HG03432 (cell line): ENCODE results near the gene KRT81.
"Not testable (repeated sequence)": the region's sequence is repeated elsewhere in the genome, so short reads cannot be mapped to it uniquely, and the experiment has no call there.

Experiments used
- ATAC-seq: cut with Tn5 transposase; IDR thresholded peaks from one replicate; pipeline ENCODE4 v1.9.1; 2021; ENCODE audit warnings: mild to moderate bottlenecking, moderate library complexity; ENCODE audit not compliant: unreplicated experiment

The KRT81 gene

DNA sequence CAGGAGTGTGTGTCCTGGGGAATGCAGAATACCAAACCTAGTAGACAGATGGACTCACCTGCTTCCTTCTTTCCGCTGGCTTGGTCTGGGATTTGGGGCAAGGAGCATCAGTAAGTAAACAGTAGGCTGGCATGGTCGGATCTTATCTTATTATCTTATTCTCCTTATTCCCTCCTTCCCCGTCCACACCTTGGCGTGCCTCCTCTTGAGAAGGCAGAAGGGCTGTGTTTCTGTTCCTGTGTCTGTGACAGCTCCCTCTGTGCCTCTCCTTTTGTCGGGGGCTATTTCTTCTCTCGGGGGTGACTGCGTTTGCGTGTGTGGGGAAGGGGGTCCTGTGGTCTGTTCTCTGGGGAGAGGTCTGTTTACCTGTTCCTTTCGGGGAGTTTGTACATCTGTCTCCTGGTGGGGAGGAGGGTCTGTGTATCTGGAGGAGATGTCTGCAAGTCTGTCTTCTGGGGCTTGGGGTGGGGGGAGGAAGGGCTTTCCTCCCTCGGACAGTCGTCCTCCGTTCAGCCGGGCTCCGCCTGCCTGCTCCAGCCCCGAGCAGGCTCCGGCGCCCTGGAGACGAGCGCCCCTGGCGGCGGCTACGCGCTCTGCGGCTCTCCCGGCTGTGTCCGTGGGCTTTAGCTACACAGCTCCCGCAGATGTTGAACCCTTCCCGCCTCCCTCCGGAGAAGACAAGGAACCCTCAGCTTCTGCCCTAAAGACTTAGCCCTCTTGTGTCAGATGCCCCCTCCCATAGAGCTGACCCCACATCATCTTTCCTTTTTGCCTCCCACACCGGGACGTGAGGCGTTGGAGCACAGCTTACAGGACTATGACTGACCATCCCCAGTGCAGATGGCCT lies 12.5 kb downstream of the KRT81 start:
- peak; percentile 81 for ATAC-seq

DNA sequence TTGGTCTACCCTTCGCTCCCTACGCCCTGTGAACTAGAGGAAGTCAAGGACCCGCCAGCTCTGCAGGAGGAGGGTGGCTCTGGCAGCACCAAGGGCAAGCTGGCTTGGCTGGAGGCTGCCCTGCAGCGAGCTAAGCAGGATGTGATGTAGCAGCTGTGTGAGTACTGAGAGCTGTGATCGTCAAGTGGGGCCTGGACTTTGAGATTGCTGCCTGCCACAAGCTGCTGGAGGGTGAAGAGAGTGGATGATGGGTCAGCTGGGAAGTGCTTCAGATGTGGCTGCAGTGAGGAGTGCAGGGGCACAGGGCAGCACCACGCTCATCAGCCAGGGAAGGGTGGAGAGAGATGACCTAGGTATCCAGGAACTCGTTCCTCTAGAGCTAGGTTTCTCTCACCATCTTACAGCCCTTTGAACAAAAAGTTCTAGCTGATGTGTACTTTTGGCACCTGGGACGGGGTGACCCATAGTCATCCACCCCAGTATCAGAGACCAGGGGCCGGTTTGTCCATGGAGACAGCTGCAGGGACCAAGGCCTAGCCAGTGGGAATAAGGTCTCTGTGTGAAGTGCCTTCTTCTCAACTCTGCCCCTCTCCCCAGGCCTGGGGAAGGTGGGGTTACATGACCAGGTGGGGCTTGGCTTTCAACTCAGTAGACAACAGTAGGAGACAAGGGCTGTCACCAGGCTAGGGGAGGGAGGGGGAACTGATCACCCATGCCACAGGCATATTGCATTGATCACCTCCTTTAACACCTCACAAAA lies 13.7 kb downstream of the KRT81 start:
- ATAC-seq: no peak

DNA sequence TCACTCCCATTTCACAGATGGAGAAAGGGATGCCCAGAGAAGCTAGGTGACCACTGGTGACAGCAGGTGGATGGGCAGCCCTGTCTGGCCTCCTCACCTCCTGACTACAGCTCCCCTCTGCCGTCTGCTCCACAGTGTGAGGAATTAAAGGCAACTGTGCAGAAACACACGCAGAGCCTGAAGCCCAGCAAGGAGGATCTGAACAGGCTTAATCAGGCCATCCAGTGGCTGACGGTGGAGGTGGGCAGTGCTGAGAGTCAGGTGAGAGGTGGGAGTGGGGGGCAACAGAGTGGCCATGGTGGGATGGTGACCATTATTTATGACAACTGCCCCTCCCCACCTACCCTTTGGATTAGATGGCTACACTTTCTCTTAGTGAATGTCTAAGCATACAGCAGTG lies 15.6 kb downstream of the KRT81 start:
- no peak for ATAC-seq

DNA sequence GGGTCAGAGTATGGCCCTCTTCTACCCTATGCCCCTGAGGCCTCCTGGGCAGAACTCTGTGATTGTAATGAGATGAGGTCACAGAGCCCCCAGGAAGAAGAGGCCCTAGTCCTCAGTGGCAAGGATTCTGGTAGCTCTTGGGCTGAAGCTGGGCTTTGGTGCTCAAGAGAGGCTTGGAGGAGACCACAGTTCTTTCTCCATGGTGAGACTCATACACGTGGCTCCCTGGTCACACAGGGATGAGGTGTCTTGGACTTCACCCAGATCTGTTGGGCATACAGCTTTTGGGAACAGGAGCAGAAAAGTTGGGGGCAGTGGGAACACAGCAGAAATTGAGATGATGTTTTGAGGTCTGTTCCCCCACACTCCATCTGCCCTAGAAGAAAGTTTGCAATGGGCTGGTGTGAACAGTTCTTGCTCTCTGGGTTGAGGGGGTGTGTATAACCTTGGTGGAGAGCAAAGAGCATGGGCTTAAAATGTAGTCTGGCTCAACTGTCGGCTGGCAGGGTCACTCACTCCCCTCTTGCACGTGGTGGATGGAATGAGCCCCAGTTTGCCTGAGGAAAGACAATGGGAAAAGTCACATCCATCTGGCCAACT lies 16.7 kb downstream of the KRT81 start, which contains the start of gene KRT86:
KRT86 (plus strand) TSS at position 125 of the 600 bp plus-strand sequence. CDS start 27,272 bp downstream, outside the sequence.
- no peak for ATAC-seq

DNA sequence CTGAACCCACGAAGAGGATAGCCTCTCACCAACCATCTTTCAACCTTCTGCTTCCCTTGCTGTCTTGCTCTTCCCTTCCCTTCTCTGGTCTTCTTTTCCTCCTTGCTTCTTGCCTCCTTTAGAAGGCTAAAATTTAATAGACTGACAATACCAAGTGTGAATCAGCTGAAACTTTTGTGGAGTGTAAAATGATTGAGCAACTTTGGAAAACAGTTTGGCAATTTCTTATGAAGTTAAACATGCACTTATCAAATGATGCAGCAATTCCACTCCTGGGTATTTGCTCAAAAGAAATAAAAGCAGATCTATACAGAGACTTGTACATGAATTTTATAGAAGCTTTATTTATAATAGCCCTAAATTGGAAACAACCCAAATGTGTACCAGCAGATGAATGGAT lies 20.2 kb downstream of the KRT81 start:
- no peak for ATAC-seq

DNA sequence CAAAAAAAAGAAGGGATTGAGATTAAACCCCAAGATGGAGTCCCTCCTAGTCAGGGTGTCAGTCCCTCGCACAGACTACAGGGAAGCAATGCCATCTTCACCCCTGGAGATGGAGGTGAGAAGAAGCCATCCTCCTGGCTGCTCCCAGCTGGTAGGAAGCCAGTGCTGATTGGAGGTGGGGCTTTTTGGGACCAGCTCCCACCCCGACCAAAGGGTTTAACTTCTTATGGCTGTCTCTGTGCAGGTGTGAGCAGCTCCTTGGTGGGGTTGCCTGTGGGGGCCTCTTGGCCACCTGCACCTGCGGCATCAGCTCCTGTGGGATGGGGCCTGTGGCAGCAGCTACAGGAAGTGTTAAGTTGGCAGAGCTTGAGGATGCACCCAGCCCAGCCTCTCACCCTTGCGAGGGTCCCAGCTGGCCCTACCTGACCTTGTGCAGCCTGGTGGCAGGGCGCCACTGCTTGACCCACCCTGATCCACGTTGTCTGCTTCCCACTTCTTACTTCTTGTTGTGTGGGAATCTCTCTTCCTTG lies 20.7 kb downstream of the KRT81 start:
- no peak for ATAC-seq

DNA sequence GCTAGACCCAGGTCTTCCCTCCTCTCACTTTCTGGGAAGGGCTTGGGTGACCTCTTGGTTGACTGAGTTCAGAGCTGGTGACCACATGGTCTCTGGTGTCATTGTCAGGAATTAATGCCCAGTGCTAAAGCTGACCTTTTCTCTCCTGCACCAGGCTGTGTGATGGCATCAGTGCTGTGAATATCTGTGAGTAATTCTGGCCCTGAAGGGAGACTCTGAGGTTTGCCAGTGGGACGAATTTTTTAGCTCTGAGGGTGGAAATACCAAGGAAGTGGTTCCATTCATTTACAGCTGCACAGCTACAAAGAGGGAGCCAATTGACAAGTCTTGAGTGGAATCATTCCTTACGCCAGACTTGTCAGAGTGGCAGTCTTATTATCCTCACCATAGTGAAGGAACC lies 23.1 kb downstream of the KRT81 start:
- no peak for ATAC-seq

DNA sequence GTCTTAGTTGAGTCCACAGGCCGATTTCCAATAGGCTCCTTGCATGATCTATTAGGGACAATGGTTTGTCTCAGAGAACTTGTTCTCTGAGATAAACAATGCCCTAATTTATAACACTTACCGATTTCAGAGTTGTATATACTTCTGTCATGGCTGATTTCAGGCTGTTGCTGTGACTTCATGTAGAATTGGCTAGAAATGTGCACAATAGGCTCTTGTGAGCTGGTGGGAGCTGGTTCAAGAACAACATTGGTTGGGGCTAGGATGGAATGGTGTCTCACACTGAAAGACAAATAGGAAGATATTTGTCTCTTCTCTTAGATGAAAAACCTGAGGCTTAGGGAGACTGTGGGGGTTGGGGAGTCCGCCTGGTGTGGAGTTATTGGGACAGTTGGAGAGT lies 23.6 kb downstream of the KRT81 start:
- no peak for ATAC-seq

DNA sequence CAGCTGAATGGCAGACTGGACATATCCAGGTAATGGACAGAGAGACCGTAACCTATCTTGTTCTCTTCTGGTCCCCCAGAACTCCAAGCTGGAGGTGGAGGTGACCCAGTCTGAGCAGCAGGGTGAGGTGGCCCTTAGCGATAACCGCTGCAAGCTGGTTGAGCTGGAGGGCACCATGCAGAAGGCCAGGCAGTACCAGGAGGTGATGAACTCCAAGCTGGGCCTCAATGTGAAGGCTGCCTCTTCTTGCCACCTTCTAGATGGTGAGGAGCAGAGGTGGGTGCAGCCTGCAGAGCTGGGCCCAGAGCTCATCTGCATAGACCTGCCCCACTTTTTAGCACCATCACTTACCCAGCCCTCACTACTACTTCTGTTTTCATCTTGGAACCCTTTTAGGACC lies 24.1 kb downstream of the KRT81 start:
- ATAC-seq: no peak

DNA sequence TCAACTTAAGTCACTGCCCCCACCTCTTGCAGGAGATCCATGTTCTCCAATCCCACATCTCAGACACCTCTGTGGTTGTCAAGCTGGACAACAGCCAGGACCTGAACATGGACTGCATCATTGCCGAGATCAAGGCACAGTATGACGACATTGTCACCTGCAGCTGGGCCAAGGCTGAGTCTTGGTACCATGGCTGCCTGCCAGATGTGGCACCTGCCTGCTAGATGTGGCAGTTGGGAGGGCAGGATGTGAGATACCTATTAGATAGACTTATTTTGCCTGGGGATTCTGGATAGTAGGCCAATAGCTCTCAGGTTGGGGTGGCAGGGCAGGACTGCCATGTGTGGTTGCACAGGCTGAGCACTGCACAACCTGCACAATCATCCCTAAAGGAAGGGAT lies 24.8 kb downstream of the KRT81 start:
- no peak for ATAC-seq

DNA sequence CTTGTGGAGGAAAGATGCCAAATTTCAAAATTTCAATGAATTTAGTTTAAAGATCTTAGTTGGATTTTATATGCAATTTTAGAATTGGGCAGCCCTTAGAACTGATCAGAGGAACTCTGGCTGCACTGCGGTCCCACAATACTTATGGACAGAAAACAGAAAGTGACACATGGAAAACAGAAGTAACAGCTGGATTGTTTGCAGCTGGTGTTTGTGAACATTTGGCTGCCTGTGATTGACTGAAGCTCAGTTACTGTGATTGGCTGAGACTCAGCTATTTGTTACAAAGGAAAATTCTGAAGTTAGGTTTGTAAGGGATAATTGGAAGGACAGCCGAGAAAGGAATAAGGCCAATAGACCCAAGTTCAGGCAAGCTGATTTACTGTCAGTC lies 26.9 kb downstream of the KRT81 start:
- ATAC-seq: no peak

DNA sequence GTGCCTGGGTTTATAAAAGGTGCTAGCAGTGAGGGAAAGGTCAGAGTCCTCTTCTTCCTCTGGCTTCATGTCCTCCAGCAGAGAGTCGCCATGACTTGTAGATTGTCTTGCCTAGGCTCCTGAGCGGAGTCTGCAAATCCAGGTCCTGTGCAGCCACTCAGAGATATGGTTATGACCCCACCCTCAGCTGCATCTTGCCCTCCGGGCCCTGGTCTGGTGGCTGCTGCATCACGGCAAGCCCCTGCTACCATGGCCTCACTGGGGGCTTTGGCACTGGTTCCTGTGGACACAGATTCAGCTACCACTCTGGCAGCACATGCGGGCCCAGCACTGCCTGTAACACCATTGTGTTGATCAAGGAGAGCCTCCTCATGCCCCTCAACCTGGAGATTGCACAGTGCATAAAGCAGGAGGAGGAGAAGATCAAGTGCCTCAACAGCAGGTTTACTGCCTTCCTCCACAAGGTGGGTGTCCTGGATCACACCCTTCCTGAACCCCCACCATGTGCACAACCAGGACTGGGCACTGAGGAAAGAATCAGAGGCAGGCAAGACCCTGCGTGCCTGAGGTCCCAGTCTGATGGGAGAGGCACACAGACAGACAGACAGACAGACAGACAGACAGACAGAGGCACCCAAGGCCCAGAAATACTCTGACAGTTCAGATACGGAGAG lies 27.4 kb downstream of the KRT81 start:
- ATAC-seq: no peak

DNA sequence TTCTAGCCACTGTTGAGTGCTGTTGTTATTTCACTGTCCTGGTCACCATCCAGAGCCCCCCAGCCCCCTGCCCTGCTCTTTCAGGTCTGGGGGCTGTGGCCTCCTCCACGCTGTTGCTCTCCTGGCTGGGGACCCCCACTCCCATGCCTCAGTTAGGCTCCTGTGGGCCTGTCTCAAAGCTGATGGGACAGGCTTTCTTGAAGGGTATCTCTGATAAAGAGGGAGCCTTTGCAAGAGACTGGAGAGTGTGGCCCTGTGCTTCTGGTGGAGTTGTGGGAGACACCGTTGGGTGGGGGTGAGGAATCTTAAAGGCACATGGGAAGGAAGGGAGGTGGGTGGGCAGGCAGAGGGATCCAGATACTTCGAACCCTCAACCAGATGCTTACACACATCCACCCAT lies 29.0 kb downstream of the KRT81 start:
- ATAC-seq: no peak

DNA sequence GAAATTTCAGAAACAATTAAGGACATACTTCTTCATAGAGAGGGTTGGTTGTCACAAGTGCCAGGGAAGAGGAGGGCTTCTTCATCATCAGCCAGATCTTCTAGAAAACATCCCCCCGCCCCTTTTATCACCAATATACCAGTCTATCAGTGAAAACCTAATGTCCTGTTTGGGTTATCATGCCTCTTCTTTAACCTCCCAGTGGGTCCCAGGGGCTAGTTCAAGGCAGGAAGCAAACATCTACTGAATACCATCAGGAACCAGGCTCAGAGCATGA lies 30.2 kb downstream of the KRT81 start:
- no peak for ATAC-seq

DNA sequence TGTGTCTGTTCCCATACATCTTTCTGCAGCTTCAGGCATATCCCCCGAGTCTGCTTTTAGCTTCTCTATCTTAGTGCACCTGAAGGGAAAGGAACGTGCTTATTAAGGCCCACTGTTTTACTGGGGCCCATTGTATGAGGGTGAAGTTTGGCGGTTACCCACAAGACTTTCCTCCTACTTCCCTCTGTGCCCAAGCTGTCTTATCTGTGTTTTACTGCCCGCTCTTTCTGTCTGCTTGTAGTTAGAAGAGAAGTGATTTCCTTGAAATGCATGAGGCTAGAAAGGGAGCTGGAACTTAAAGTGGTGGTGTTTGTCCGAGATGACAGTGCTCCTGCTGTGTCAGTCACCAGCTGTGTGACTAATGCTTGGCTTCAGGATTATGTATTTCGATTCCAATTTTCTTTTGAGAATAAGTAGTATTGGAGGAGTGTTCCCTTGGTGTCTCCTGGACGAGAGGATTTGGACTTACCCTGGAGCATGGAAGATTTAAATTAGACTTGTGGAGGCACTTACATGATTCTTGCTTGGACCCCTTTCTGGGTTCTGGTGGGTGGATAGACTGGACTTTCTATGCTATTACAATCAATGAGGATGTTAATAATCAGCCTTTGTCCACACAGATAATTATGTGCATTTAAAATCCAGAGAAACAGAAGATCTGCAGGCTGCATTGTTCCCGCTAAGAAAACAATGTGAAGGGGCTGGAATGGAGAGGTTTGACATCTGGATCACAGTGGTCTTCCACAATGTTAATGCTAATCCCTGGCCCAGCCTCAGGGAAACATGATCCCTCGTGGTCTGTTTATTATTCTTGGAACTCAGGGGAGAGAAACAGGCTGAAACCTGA lies 30.8 kb downstream of the KRT81 start:
- no peak for ATAC-seq

DNA sequence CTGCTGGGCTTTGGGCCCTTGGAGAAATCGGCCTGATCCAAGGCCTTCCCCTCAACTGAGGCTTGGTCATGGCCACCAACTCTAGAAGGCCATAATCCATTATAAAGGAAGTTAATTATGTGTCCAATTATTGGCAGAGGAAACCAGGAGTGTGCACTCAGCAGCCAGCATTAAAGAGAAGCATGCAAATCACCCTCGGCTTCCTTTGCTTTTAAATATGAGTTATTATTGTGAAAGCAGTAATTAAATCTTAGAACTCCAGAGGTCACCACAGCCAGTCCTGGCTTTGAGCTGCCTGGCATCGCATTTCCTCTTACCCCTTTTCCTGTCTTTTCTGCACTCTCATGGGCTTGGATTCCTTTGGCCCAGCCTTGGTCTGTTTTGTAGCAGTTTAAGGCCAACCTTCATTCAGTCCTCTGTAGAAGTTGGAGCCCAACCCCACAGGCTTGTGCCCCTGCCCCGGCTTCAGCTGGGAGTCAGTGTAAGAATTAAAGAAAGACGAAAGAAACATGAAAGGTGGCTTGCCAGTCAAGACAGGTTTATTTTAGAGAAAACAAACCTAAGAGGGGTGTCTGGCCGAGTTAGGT lies 31.6 kb downstream of the KRT81 start:
- ATAC-seq: no peak

DNA sequence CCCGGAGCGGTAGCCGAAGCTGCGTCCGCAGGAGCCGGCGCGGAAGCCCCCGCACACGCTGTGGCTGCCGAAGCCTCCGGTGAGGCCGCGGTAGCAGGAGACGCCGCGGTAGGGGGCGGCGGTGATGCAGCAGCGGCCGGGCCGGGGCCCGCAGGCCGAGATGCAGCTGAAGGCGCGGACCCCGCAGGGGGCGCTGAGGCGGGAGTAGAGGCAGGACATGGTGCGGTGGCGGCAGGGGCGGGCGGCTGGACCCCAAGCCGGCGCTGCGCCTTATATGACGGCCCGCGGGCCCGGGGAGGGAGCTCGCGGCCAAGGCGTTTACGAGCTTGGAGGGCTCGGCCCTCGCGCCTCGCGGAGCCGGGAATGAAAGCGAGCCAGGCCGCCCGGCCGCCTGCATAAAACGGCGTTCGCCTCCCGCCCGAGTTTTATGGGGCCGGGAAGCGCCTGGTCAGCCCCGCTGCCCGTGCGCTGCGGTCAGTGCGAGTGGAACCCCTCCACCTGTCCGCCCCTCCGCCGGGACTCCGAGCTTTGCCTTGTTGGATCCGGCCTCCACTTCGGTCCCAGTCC lies 32.9 kb downstream of the KRT81 start:
- no peak for ATAC-seq

DNA sequence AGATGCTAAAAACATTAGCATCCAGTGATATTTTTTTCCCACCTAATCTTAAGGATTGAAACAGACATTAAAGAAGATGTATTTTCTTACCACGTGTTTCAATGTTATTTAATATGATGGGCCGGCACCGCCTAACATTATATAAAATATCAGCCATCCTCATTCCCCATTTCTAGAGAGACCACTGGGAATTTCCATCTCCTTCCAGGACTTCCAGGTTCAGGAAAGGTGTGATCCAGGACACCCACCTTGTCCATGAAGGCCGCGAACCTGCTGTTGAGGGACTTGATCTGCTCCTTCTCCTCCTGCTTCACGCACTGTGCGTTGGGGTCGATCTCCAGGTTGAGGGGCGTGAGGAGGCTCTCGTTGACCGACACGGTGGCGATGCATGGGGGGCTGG lies 33.4 kb downstream of the KRT81 start:
- not testable (repeated sequence) for ATAC-seq

DNA sequence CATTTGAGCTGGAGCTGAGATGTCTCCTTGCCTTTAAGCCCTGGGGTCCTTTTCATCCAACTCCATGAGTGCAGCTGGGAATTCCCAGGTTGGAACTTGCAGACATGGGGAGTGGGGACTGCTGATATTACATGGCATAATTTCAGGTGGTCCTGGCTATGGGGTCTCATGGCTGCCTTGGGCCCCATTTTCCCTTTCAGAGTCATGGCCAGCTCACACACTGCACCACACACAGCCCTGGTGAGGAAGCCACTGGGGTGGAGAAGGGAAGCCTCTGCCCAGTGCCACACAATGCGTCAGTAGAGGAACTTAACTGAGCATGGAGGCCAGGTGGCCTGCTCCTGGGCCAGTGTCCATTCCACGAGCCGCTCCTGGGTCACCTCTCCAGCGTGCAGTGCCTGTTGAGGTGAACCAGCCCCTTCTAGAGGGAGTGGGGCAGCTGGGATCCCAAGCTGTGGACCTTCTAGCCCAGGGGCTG lies 34.2 kb downstream of the KRT81 start:
- no peak for ATAC-seq

DNA sequence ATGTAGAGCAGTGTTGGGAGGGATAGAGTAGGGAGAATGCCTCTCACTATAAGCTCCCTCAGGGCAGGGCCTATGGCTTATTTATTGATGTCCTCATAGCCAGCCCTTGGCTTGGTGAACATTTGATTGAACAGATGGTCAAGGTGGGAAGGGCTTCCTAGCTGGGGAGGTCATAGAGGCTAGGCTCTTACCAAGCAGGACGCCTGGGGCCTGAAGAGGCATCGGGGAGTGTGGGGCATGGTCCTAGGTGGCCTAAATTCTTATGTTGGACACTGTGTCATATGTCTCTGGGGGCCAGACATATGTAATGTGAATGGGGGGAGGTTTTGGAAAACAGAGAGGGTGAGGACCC lies 34.8 kb downstream of the KRT81 start:
- ATAC-seq: no peak
